Activated CD8-positive, alpha-beta memory T cell treated with anti-CD3 and anti-CD28 coated beads, Interleukin-2, amount 50 U/mL, for 4 hours (primary cell): ENCODE results near the gene GTSE1.

Experiments
- DNase-seq: peaks from one replicate; pipeline ENCODE4 v3.0.0-alpha.2; 2020

Gene GTSE1

DNA sequence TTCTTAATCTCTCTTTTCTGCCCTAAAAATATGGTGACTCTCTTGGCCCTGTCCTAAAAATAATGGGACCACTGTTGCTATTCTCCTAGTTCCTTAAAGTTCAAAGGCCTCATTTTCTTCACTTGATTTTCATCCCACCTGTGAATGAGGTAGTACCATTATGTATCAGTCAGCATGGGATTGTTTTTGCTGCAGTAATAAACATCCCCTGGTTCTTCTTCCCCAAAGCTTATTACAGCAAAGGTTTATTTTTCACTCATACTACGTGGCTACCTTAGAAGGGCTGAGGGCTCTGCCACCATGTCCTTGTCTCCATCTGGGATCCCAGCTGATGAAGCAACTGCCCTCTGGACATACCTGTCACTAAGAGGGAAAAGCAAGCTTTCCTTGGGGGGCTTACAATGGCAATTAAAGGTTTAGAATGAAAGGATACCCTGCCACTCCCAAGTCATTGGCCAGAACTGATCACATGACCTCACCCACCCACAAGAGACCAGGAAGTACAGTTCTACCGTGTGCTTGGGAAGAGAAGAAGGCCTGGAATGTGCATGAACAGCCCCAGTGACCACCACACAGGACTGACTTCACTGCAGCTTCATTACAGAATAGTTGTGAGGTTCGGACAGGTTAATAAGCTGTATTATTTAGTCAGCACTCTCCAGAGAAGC, 21.1 kb upstream of the GTSE1 start:
- DNase-seq, result no peak

DNA sequence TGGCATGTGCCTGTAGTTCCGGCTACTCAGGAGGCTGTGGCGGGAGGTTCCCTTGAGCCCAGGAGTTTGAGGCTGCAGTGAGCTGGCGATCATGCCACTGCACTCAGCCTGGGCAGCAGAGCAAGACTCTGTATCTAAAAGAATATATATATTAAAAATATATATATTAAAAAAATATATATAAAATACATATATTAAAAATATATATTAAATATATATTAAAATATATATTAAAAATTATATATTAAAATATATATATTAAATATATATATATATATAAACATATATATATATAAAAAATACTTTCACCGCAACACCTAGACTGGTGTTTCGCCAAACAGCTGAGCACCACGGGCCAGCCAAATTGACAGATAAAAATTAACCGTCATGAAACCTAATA, 20.1 kb upstream of the GTSE1 start:
- DNase-seq, result no peak

DNA sequence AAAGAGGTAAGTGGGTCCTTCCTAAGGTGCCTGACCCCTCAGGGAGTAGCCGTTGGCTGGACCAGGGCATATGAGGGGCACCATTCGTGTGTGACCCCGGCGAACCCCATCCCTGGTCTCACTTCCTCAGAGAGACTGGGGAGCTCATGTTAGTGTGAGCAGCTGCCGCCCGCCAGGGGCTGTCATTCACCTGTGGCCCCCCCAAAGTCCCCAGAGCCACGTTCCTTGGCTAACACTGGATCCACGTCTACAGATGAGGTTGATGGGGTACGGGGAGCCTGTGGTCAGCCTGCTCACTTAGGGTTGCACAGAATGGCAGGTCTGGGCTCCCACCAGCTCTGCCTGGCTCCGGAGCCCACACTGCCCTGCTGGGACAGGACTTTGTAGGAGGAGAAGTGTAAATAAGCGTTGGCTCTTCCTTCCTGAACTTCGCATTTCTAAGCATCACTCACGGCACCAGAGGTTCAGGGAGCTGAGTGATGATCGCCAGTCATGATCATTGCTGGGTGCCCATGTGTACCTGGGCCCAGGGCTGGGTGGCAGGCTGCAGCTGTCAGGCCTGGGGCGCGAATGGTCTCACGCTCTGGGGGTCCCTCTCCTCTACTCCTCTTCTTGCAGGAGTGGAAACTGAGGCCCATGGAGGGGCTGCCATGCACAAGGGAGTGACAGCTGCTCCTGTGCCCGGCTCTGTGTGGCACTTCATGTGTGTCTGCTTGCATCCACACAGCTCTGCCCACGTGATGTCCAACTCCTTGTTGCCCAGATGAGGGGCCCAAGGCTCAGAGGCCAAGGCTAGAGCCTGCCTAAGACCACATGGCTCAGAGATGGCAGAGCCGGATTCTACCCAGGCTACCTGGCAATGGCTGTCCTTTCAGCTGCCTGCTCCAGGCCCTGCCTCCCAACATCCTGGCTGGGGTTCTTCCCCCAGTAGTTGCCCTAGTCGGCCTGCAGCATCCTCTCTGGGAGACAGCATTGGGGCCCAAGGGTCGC, 17.7 kb upstream of the GTSE1 start:
- DNase-seq, result no peak

DNA sequence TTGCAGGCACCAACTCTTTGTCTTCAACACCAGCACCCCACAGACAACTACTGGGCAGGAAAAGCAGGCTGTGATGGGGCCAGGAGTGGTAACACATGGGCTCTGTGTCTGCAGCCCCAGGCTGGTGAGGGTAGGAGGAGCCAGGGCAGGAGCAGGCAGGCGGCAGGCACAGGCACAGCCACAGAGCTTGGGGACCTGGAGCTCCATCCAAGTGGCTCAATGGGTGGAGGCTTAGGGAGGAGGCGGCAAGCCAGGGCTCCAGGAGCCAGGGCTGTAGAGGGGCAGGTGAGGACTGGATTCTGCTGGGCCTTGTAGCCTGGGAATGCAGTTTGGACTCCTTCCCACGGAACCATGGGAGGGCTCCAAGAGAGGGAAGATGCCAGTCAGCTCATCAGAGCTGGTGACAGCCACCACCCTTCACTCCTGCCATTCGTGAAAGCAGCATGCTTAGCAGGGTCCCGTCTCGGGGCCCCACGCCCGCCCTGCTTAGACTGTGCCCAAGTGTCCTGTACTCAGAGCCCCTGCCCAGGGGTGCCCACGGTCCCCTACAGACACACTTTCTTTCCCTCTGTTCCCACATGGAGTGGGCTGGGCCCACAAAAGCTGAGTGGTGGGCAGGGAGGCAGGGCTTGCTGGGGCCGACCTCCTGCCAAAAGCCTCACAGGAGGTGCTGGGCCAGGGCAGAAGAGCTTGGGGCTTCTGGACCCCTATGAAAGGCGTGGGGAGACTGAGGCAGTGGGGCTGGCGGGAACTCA, 16.4 kb upstream of the GTSE1 start:
- no peak for DNase-seq

DNA sequence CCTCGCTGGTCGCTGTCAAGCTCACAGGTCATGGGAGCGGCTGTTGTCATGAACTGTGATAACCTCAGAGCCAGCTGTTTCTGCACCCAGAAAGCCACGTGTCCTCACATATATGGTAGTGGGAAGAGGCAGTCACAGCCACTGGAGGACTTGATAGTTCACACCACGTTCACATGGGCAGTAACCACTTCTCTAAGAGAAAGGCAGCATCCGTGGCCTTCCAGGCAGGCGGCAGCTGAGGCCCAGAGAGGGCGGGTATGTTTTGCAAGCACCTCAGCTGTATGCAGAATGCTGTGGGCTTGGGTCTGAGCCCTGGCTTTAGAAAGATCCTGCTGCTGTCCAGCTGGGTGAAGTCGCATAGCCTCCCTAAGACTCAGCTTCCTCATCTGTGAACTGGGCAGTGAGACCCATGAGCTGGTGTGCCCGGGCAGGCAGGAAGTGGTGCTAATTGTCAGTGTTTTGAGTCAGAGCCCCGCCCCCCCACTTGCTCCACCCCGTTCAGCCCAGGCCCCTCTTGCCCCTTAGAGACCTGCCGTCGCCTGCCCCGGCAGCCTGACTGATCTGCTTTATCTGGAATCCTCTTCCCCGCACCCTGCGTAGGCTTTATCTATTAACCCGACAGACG, 15.6 kb upstream of the GTSE1 start:
- no peak for DNase-seq

DNA sequence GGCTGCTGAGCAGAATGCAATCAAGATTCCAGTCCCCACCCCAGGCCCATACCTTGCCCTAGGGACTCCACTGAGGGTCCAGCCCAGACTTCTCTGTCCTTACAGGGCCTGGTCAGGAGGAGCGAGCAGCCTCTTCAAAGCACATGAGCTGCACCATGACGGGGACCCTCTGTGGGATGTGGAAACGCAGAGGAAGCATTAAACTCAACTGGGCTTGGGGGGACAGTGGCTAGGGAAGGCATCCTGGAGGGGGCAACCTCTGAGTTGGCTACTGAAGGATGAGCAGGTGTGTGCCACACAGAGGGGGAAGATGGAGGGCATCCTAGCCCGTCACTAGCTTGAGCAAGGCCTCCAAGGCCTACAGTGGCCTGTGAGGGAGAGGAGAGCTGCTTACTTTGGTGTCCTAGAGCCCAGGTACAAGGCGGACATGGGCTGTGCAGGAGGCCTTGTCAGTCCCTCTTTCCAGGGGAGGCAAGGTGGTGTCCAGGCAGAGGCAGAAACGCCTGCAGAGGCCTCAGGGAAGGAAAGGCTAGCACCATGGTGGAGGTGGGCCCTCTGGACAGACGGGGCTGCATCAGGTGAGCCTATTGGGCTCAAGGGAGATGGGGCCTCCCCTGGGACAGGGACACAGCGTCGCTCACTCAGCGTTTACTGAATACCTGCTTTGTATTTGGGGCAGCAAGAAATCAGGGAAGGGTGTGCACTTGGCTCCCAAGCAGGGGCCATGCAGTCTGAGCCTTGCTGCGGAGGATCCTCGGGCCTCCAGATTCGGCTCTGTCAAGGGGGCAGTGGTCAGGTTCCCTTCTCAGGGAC, 14.6 kb upstream of the GTSE1 start:
- DNase-seq, result no peak

DNA sequence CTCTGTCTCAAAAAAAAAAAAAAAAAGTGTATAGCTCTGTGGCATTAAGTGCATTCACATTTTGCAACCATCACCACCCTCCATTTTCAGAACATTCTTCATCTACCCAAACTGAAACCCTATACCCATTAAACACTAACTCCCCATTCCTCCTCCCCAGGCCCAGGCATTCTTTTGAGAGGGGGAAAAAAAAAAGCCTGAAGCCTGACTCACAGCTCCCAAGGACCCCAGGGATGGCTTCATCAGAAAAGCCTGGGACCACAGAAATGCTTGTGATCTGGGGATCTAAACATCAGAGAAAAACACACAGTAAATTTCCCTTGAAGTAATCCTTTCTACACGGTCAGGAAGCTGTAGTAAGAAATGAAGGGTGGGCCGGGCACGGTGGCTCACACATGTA, 10.7 kb upstream of the GTSE1 start:
- no peak for DNase-seq

DNA sequence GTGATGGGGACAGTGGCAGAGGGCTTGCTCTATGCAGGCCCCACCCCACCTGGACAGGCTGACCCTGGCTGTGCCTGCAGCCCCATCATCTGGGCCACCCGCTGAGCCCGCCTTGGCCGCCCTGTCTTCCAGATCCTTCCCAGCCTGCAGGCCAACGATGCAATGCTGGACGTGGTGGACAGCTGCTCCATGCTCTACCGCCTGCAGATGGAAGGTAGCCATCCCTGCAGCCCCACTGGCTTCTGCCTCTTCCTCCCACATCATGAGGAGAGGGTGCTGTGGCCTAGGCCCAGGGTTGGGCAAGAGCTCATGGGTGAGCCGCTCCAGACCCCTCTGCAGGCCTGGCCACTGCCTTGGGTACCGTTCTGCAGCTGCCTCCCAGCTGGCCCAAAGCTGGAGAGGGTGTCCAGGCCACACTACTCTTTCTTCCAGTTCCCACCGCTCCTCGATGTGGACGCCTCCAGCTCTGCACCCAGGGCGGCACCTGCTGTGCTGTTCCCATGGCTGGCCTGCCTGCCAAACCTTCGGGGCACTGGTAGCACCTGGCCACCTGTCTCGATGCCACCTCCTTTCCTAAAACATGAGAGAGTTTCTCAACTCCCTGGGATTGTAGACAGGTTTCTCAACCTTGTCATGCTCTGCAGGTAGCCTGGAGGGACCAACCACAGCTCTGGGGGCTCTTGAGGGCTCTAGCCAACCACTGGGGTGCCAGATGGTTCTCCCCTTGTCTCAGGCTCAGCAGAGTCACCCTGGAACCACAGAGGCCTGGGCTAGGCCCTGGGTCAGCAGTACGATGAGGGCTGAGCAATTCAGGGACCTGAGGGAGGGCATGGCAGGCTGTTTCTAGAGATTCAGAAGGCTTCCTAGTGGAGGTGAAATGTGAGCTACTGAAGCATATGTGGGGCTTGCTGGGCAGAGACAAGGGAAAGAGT, 9.5 kb upstream of the GTSE1 start:
- no peak for DNase-seq

DNA sequence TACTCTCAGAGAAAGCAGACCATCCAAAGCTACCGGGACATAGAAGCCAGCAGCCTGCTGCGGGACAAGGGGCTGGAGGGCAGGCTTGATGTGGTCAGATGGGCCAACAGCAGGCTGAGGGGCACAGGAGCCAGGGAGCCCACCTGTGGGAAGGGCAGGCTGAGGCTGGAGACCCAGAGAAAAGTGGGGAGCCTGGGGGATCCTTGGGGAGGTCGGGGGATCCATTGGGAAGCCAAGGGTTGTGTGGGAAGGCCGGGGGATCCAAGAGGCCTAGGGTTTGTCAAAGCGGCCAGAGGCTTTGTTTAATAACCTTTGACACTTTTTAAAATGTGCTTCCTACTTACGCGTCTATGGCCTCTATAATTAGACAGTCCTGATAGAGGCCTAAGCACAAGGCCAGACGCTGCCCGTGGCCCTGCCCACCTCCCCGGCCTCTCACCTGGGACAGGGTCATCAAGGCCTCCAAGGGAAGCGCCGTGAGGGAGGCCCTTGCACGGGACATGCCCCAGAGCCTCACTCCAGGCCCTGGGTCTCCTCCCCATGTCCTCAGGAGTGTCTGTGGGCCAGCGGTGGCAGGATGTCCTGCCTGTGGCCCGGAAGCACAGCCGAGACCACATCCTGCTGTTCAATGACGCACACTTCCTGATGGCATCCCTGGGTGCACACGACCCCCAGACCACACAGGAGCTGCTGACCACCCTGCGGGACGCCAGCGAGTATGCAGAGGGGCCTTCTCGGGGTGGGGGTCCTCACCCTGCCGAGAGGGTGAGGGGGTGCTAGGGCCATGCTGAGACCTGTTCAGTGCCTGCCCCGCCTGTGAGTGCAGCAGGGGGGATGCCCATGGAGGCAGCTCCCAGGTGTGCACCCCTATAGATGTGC, 8.6 kb upstream of the GTSE1 start:
- no peak for DNase-seq

DNA sequence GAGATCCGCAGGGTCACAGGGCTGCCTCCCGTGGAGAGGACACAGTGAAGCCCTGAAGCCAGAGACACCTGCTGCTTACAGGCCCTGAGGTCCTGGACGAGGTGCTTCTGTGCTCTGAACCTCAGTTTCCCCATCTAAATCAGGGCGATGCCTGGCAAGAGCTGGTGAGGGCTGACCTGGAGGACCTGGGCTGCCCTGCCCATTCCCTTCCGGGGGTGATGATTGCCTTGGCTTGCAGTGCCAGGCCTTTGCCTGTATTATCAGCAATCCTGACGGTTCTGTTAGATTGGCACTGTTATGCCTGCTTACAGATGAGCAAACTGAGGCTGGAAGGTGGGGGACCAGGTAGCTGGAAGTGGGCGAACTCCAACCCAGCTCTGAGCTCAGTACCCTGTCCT, 7.8 kb upstream of the GTSE1 start:
- DNase-seq, result no peak

DNA sequence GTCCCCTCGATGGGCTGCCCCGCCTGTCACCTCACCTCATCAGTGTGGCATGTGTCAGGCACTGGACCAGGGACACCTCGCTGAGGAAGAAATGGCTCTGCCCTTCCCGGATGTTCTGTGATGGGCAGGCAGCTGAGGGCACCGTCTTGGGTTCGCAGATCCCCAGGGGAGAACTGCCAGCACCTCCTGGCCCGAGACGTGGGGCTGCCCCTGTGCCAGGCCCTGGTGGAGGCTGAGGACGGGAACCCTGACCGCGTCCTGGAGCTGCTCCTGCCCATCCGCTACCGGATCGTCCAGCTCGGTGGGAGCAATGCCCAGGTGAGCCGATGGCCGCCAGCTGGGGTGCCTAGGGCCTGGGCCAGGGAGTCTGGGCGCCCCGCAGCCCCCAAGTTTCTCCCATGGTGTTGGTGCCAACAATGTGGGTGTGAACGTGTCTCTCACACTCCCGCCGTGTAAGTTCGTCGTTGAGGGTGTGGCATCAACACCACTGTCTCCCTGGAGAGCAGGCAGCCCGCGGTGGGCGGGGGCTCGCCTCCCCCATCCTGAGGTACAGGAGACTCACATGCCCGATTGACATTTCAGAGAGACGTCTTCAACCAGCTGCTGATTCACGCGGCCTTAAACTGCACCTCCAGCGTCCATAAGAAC, 7.3 kb upstream of the GTSE1 start:
- no peak for DNase-seq

DNA sequence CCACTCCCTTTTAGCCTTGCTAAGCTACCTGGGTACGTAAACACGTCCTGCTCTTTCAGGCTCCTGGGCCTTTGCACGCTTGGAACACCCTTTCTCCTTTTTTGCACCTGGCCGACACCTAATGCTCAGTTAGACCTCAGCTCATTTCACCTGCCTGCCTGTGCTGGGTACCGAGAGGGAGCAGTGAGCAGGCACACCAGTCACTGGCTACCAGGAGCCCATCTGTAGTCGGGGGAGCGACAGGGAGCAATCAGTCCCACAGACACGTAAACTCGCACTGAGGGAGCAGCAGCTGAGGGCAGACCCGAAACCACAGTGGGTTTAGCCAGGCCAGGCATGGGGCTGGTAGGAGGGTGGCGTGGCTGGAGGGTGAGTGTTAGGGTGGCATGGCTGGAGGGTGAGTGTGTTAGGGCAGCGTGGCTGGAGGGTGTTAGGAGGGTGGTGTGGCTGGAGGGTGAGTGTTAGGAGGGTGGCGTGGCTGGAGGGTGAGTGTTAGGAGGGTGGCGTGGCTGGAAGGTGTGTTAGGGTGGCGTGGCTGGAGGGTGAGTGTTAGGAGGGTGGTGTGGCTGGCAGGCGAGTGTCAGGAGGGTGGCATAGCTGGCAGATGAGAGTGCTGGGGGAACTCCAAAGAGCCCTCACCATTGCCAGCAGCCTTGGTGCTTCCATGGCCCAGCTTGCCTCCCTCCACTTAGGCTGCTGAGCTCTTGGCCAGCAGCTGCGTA, 6.4 kb upstream of the GTSE1 start:
- no peak for DNase-seq

DNA sequence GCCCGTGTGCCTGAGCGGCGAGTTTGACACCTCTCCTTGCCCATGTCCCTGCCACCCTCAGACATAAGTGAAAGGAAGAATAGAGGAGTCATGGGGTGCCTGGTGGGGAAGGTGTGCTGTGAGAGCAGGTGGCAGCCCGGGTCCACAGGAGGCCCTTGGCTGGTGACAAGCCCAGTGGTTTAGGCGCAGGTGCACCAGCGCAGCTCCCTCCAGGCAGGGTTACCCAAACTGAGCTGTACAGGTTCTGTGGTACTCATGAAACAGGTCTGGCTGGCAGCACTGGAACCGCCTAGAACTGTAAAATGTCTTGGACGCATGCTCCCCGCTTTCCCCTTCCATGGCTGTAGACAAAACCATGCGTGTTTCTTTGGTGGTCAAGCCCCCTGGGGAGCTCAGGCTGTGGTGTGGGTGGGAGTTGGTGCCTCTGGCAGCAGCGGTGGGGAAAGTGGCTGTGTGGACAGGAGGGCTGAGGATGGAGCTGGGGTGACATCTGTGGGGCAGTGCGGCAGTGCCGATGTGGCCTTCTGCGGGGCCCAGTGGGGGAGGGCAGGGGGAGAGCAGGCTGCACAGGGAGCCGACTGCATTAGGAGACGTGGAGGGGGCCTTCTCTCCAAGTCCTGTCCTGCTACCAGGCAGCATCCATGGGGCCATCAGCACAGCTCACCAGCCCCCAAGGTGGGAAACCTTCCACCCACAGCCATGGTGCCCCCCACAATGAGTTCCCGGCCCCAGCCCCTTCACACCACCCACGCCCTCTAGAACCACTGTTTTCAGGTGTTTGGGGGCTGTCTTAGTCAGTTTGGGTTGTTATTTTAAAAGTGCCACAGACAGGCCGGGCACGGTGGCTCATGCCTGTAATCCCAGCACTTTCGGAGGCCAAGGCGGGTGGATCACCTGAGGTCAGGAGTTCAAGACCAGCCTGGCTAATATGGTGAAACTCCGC, 5.6 kb upstream of the GTSE1 start:
- no peak for DNase-seq

DNA sequence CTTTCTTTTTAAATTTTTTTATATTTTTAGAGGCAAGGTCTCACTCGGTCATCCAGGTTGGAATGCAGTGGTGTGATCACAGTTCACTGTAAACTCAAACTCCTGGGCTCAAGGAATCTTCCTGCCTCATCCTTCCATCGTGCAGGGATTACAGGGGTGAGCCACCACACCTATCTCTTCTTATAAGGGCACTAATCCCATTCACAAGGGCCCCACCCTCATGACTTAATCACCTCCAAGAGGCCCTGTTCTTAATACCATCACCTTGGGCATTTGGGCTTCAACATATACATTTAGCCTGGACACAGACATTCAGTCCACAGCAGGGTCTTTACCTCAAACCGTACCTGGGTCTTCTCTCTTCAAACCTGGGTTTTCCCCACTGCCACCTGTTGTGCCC, 4.5 kb upstream of the GTSE1 start:
- no peak for DNase-seq

DNA sequence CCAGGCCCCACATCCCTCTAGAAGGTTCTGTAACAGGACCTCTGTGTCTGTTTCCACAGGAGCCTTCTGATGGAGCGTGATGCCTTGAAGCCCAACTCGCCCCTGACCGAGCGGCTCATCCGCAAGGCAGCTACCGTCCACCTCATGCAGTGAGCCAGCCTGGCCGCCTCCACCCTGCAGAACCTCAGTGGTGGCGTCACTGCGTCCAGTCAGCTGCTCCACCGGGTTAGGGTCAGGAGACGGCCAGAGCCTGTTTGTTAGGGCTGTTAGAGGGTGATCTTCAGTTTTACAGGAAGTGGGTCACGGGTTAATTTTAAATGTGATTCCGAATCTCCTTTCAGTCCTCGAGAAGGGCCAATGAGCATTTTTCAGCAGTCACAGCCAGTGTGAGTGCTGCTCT, 3.9 kb upstream of the GTSE1 start:
- DNase-seq, result no peak

DNA sequence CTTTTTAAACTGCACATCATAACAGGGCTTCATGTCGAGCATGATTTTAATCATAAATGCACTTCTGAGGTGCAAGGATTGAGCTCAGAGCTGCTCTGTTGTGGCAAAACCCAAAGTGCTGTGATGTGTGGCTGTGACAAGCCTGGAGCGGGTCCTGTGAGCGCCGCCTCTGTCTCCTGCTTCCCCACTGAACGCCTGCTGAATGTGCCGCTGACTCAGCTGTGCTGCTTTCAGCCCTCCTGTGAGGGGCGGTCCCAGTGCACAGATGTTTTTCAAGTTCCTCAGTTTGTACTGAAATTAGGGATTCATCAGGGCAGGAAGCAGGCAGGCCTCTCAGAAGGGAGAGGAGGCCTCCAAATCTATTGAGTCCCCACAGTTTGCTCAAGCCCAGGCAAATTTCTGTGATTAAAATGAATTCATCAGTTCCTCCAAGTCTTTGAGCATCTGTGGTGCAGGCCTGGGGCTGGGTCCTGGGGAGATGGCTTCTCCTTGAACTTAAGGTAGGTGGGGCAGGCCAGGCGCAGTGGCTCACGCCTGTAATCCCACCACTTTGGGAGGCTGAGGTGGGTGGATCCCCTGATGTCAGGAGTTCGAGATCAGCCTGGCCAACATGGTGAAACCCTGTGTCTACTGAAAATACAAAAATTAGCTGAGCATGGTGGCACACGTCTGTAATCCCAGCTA, 3.0 kb upstream of the GTSE1 start:
- DNase-seq, result peak; percentile 28

DNA sequence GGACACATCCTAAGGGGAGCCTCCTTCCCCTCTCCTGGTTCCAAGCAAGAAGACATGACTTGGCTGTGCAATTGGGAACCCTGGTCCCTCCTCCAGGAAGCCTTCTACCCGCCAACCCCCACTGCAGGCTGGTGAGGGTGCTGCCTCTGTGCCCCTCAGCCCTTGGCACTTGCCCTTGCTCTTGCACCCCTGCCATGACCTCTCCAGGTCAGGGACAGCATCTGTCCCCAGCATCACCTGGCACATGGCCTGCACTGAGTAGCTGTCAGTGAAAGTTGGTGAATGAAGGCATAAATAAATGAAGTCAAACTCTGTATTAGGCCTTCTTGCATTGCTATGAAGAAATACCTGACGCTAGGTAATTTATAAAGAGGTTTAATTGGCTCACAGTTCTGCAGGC, 1.9 kb upstream of the GTSE1 start:
- no peak for DNase-seq
